HG03097 (cell line): Measurements from ENCODE around the gene VIM.
"Not testable (repeated sequence)": the region's sequence is repeated elsewhere in the genome, so short reads cannot be mapped to it uniquely, and the experiment has no call there.

ENCODE experiments used
- ATAC-seq: cut with Tn5 transposase; IDR thresholded peaks from one replicate; pipeline ENCODE4 v1.9.1; 2021; ENCODE audit not compliant: unreplicated experiment, low FRiP score

VIM gene

GRCh38 chr10:17250736-17251135 lies 22.7 kb downstream of the VIM start:
- ATAC-seq, result no peak

DNA sequence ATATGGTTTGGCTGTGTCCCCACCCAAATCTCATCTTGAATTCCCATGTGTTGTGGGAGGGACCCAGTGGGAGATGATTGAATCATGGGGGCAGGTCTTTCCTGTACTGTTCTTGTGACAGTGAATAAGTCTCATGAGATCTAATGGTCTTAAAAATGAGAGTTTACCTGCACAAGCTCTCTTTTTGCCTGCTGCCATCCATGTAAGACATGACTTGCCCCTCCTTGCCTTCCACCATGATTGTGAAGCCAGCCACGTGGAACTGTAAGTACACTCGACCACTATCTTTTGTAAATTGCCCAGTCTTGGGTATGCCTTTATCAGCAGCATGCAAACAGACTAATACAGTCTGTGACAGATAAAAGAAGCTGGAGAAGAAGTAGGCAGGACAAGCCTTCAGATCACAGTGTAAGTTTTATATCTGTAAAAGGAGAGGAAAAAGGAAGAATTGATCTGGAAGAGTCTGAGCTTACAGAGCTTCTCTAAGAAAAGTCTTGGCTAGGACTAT lies 26.6 kb downstream of the VIM start:
- not testable (repeated sequence) for ATAC-seq

GRCh38 chr10:17255512-17255911 lies 27.5 kb downstream of the VIM start:
- ATAC-seq, result no peak

GRCh38 chr10:17256051-17256450 lies 28.0 kb downstream of the VIM start:
- no peak for ATAC-seq

GRCh38 chr10:17256627-17257026 lies 28.6 kb downstream of the VIM start:
- ATAC-seq, result no peak

GRCh38 chr10:17257466-17258321 lies 29.7 kb downstream of the VIM start:
- ATAC-seq, result no peak

- ATAC-seq, result no peak
Observed at GRCh38 chr10:17262502-17262901, 34.5 kb downstream of the VIM start.

GRCh38 chr10:17263580-17263979 lies 35.5 kb downstream of the VIM start:
- ATAC-seq, result no peak

DNA sequence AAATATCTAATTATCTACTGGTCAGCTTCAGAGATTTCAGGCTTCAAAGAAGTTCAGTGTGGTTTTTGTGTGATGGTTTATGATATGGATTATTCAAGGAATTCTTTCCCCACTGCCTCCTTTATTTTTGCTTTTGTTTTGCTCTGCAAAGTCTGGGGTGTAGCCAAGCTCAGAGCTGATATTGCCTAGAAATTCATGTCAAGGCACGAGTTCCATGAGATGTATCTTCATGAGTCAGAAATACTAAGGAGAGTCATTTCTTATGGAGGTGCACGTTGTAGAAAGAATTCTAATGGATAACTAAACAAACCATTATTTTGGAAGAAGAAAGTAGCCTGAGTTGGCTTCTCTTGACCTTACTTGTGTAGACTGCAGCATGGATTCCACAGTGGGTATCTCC lies 37.4 kb downstream of the VIM start:
- no peak for ATAC-seq

- ATAC-seq, result not testable (repeated sequence)
Observed at GRCh38 chr10:17266549-17266948, 38.5 kb downstream of the VIM start.

DNA sequence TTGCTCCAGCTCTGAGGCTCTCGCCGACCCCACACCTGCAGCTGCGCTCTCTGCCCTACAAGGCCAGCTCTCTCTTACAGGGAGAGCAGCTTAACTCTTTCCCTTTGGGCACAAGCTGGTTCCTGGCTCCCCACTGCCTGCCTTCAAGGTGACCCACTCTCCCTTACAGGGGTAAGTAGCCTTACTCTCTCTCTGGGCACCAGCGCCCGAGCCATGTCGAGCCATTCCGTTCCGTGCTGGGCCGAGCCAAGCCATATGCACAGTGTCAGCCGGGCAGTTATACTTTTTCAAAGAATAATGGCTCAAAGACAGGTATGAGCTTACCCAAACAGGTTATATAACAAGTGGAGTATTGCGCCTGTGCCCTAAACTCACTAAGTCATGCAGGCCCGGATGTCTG lies 44.6 kb downstream of the VIM start:
- no peak for ATAC-seq

DNA sequence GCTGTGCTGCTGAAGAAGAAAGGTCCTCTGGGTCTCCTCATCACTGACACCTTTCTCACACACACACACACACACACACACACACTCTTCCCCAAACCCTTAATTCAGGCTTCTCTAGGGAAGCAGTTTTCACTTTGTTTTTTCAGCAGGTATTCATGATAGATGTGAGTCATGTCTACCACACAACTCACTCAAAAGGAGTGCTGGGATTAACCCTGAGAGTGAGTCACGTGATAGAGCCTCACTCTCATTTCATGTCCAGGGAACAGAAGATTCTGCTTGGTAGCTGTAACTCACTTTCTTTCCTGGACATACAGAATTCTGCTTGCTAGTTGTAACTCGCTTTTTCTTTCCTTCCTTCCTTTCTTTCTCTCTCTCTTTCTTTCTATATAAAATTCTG lies 45.4 kb downstream of the VIM start:
- no peak for ATAC-seq

DNA sequence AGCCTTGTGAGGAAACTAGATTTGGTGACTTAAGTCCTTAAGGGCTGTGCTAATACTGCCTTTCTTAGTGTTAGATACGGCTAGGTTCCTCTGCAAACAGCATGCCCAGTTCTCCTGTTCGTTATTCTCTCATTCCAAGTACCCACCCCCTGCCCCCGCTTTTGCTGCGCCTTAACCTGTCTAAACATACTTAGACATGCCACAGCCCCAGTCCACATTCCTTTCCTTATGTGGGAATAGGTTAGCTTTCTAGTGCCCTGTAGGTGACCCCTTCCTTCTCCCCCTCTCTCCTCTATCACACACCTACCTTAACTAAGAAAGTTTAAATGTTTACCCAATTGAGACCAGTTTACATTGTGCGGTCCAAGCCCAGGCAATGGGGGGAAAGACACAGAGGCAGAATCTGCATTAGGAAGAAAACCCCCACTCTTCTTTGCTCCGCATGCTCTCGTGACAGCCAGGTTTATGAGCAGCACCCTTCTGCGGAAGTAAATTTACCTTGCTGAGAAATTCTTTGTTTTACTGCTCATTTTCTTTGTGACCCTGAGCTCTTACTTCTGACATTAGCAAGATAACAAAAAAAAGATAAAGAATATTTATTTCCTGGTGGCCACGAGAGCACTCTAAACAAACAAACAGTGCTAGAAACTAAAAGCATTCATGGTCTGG lies 48.8 kb downstream of the VIM start:
- ATAC-seq, result no peak

GRCh38 chr10:17278607-17279240 lies 50.7 kb downstream of the VIM start:
- ATAC-seq, result no peak

DNA sequence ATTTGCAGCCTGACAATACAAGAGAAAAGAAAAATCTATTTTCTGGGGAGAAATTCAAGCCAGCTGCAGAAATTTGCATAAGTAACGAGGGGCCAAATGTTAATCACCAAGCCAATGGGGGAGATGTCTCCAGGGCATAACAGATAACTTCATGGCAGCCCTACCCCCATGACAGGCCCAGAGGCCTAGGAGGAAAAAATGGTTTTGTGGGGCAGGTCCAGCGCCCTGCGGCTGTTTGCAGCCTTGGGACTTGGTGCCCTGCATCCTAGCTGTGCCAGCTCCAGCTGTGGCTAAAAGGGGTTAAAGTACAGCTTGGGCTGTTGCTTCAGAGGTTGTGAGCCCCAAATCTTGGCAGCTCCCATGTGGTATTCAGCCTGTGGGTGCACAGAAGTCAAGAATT lies 54.3 kb downstream of the VIM start:
- ATAC-seq, result no peak

DNA sequence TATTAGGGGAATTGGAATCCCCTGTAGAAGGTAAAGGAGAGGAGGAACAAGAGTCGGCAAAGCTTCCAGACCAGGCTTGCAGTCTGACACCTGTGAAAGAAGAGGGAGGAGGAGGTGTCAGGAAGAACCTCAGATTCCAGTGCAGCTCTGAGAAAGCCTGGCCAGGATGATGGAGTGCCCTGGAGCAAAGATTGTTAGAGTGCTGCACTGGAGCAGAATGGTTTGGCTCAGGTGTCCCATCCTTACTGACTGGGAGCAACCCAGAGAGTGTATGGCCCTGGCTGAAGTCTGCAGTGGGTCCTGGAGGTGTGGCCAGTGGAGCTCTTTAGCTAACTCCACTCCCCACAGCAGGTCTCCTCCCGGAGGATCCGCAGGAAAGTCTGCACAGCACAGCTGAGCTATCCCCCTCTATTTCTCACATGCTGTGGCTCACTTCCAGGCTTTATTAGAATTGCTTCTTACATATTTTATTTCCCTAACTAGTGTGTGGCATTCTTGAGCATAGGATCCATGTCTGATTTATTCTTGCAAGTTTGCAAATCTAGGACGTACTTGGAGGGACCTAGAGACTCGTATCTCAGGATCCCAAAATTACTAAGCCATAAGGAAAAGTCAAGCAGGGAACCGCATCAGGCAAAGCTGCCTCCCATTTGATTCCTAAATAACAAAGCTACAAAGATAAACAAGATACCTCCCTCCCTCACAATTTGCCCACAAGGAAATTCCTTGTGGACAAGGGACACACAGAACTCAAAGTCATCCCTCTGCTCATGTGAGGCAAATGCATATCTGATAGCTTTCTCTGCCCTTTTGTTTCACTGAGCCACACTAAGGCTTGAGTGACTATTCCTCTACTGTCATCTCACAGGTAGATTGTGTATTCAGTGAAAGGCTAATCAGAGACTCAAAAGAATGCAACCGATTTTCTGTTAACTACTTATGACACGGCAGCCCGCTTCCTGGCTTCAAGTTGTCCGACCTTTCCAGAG lies 58.8 kb downstream of the VIM start:
- no peak for ATAC-seq
